ENCODE data around the gene CCNL1. TPM values are rescaled to one million over a fixed set of nuclear protein-coding genes. Genes with fewer than 3 reads are reported as not detected.

The CCNL1 gene
- polyA plus RNA-seq, 1 experiment, result 145 TPM

DNA sequence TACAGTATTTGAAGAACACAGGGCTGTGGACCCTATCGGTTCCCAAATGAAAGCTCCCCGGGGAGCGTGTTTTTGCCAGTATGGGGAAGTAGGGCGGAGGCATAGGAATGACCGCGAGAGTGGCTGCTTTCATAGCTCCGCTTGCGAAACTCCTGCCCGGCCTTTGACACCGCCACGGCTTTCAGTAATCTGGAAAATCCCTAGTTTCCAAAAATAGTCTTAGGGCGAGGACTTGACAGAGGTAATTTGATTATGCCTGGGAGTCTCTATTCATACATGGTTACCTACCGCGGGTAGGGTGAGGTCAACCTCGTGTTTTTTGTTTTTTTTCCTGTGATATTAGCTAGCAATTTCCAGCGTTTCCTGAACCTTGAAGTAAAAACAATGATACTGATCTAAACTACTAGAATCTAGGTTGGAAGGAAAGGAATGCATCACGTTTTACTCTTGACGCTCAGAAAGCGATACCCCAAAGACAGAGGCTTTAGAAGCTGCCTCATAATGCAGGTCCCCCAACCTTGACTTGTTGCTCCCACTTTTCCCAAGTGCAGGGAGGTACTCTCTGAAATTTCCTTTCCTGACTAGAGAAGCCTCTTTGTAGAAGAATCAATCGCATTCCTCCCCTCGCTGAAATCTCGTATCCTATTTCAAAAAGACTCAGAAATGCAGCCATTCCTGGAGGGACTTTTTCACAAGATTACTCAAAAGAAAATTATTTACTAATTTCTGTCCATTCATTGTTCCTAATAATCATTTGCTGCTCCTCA, 894 bp upstream of the CCNL1 start:
- peak overlapping the region; percentile 100 for H3K27ac ChIP-seq (ENCODE audit: low read depth, low read length)
- H3K9me3 ChIP-seq (ENCODE audit: control insufficient read depth, insufficient read depth, low read length), result no peaks in the 10 kb centered on the region
- TF ChIP-seq, protein P1, sequence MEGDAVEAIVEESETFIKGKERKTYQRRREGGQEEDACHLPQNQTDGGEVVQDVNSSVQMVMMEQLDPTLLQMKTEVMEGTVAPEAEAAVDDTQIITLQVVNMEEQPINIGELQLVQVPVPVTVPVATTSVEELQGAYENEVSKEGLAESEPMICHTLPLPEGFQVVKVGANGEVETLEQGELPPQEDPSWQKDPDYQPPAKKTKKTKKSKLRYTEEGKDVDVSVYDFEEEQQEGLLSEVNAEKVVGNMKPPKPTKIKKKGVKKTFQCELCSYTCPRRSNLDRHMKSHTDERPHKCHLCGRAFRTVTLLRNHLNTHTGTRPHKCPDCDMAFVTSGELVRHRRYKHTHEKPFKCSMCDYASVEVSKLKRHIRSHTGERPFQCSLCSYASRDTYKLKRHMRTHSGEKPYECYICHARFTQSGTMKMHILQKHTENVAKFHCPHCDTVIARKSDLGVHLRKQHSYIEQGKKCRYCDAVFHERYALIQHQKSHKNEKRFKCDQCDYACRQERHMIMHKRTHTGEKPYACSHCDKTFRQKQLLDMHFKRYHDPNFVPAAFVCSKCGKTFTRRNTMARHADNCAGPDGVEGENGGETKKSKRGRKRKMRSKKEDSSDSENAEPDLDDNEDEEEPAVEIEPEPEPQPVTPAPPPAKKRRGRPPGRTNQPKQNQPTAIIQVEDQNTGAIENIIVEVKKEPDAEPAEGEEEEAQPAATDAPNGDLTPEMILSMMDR (IDR thresholded peaks at IDR 0.05; ENCODE audit: low read depth, low read length), result no peak
- H3K4me3 ChIP-seq (ENCODE audit: low read depth, low read length), result peak overlapping the region; percentile 94
- POLR2A ChIA-PET, result interaction anchor here (0.5 to 3.4 kb wide), 9 partner anchors 8 to 606 kb away, joined by 3 to 118 read pairs (median 8); partner anchors contain the start of genes PTX3 and SSR3
- DNase-seq (ENCODE audit: low read depth, low spot score), result peak; percentile 85
- no peaks in the 10 kb centered on the region for H3K27me3 ChIP-seq (ENCODE audit: control insufficient read depth, insufficient read depth, low read length)
- CTCF ChIA-PET, result interaction anchor here (0.9 to 2.0 kb wide), 4 partner anchors 14 to 372 kb away, joined by 3 to 8 read pairs (median 6); no protein-coding TSS in a partner anchor

DNA sequence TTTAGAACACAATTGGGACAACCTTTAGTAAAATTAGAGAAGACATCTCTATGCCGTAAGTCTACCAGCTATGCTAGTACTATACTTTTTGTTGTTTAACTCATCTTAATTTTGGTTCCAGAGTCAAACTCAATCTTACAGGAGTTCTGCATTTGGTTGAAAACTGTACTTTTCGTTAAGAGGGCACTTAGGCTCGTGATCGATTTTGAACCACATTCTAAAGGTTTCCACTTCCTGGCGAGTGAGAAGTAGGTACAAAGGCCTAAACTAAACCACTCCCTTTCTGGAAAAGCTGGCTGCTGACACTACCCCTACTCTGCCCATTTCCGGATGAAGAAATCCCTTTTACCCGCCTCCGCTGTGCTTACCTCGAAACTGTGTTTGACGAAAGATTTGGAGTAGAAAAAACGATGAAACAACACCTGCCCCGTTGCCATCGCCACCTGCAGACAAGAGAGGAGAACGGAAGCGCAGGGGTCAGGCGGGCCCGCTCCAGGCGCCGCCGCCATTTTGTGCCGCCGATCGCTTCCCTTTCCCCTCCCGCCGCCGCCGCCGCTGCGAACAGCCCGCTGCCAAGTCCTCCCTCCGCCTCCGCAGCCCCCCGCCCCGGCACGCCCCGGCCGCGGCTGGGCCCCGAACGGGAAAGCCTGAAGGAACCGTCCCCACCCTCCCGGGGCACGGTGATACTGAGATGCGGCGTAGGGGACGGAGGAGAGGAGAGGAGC, 748 bp downstream of the CCNL1 start:
- Histone ChIP-seq H3K9me3 (ENCODE audit: control insufficient read depth, insufficient read depth, low read length) (no peaks in the 10 kb centered on the region), H3K4me3 (ENCODE audit: low read depth, low read length) (peak overlapping the region; percentile 94), H3K27me3 (ENCODE audit: control insufficient read depth, insufficient read depth, low read length) (no peaks in the 10 kb centered on the region), H3K27ac (ENCODE audit: low read depth, low read length) (peak overlapping the region; percentile 100)
- ChIA-PET POLR2A (interaction anchor here (0.6 to 3.4 kb wide), 11 partner anchors 8 to 604 kb away, joined by 3 to 118 read pairs (median 8); partner anchors contain the start of genes PTX3 and SSR3), CTCF (interaction anchor here (1.2 to 2.0 kb wide), 3 partner anchors 16 to 373 kb away, joined by 4 to 8 read pairs (median 7); no protein-coding TSS in a partner anchor)
- TF ChIP-seq, protein P1 (IDR thresholded peaks at IDR 0.05; ENCODE audit: low read depth, low read length), result peak; percentile 27; the same call in 1 of the 2 replicates
- DNase-seq (ENCODE audit: low read depth, low spot score), result no peak

GRCh38 chr3:157157836-157158235, 2.1 kb downstream of the CCNL1 start:
- H3K9me3 ChIP-seq (ENCODE audit: control insufficient read depth, insufficient read depth, low read length), result no peaks in the 10 kb centered on the region
- peak overlapping the region; percentile 94 for H3K4me3 ChIP-seq (ENCODE audit: low read depth, low read length)
- H3K27ac ChIP-seq (ENCODE audit: low read depth, low read length), result no peak overlapping the region
- TF ChIP-seq, protein P1 (IDR thresholded peaks at IDR 0.05; ENCODE audit: low read depth, low read length), result no peak
- no peak for DNase-seq (ENCODE audit: low read depth, low spot score)
- CTCF ChIA-PET, result no interaction called here
- POLR2A ChIA-PET, result no interaction called here
- H3K27me3 ChIP-seq (ENCODE audit: control insufficient read depth, insufficient read depth, low read length), result no peaks in the 10 kb centered on the region

- Histone ChIP-seq H3K4me3 (ENCODE audit: low read depth, low read length) (peak overlapping the region; percentile 94), H3K27ac (ENCODE audit: low read depth, low read length) (no peak overlapping the region), H3K9me3 (ENCODE audit: control insufficient read depth, insufficient read depth, low read length) (no peaks in the 10 kb centered on the region), H3K27me3 (ENCODE audit: control insufficient read depth, insufficient read depth, low read length) (no peaks in the 10 kb centered on the region)
- ChIA-PET POLR2A (interaction anchor here (1.3 kb wide), 1 partner anchor 18 kb away, joined by 7 read pairs; no protein-coding TSS in a partner anchor), CTCF (interaction anchor here (0.6 to 2.4 kb wide), 5 partner anchors 20 to 1004 kb away, joined by 3 to 14 read pairs (median 3); no protein-coding TSS in a partner anchor)
- no peak for DNase-seq (ENCODE audit: low read depth, low spot score)
- TF ChIP-seq, protein P1 (IDR thresholded peaks at IDR 0.05; ENCODE audit: low read depth, low read length), result no peak
Observed at GRCh38 chr3:157156837-157157635, 2.9 kb downstream of the CCNL1 start.
